Endometrial microvascular endothelial cells (primary cell): ENCODE results near the gene ABCG1. TPM values are rescaled to one million over a fixed set of nuclear protein-coding genes. Genes with fewer than 3 reads are reported as not detected.
"Not testable (repeated sequence)": the region's sequence is repeated elsewhere in the genome, so short reads cannot be mapped to it uniquely, and the experiment has no call there.

Experiments
- in situ Hi-C: cut with HindIII; loops from 2 replicates; pipeline ENCODE4 v1.10.0; 2017; ENCODE audit warnings: low sequenced_read_pairs, low pct_unique_long_range_greater_than_20kb; ENCODE audit errors: inconsistent ontology term
- total RNA-seq: library from RNA; depleted of rRNA; stranded (reverse); fragments of >200 nt; gene quantifications from one replicate; pipeline ENCODE4 v1.2.3, GENCODE V29; 2015; ENCODE audit errors: inconsistent ontology term

Gene ABCG1
- total RNA-seq, 1 donor from 2014 or later: 6.0 TPM

DNA sequence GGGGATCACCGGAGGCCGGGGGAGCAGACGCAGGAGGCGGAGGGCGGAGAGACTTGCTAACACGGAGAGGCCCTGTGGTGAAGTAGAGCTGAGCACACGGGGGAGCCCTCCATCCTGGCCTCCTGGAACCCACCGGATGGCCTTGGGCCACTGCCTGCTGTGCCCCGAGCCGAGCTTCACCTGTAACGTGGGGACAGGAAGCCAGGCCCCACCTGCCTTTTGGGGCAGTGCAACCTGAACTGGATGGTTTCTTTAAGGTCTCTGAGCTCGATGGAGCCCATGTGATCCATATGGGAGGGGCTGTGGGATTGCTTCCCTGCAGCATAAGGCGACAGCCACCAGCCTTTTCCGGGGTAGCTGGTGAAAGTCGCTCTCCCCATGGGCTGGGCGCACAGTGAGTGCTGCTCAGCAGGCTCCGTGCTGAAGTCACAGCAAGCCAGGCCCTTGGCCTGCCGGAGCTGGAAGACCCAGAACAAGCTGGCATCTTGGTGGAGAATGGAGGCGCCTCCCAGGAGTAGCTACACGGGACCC, 60.5 kb downstream of the ABCG1 start:
- in situ Hi-C loops: no loop called here

- in situ Hi-C loops: no loop called here
Measured at GRCh38 chr21:42279888-42280287, 60.9 kb downstream of the ABCG1 start.

- in situ Hi-C loops: no loop called here
Measured at GRCh38 chr21:42280356-42281180, 61.6 kb downstream of the ABCG1 start.

- in situ Hi-C loops: no loop called here
Measured at GRCh38 chr21:42281181-42281680, 62.3 kb downstream of the ABCG1 start.

DNA sequence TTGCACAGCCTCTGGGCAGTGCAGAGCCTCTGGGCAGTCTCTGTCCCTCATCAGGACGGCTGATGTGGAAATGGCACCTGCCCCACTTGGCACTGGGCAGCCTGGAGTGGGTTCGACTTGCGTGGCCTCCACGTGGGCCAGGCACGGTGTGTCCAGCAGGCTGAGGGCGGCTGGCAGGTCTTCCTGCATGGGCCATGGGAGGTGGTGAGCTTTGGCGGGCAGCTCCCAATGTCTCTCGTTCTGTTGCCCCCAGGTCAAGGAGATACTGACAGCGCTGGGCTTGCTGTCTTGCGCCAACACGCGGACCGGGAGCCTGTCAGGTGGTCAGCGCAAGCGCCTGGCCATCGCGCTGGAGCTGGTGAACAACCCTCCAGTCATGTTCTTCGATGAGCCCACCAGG, 63.1 kb downstream of the ABCG1 start:
- in situ Hi-C loops: no loop called here

DNA sequence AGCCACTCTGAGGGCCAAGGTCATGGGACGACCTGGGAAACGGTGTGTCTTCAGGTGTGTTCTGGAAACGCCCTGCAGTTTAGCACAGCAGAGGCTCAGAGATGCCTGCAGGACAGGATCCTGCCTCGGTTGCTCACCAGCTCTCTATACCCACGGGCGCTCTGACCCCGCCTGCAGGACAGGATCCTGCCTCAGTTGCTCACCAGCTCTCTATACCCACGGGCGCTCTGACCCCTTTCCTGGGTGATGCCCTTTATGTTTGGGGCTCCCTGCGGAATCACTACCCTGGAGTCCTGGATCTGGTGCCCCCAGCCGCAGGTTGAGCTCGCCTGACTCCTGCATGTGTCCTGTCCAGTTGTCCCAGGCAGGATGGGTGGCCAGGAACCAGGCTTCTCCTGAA, 63.8 kb downstream of the ABCG1 start:
- in situ Hi-C loops: no loop called here

- in situ Hi-C loops: no loop called here
Measured at GRCh38 chr21:42285569-42286245, 66.8 kb downstream of the ABCG1 start.

DNA sequence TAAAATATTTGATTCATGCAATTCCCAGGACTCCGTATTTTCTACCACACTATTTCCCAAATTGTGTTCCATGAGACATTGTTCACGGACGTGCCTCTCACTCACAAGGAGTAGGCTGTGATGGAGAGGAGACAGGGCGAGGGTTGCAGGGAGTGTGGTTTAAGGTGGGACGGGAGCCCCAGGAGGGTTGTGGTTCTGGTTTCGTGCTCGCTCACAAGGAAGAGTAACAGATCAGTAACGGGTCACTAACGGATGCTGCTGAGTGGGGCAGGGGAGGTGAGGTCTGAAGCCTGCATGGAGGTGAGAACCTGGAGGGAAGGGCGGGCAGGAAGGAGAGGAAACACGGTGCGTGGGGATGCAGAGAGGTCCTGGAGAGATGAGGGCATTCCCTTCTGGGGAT, 67.5 kb downstream of the ABCG1 start:
- in situ Hi-C loops: no loop called here

- in situ Hi-C loops: no loop called here
Measured at GRCh38 chr21:42287193-42288083, 68.5 kb downstream of the ABCG1 start.

- in situ Hi-C loops: no loop called here
Measured at GRCh38 chr21:42288962-42289361, 70.0 kb downstream of the ABCG1 start.

- in situ Hi-C loops: no loop called here
Measured at GRCh38 chr21:42289926-42290325, 71.0 kb downstream of the ABCG1 start.

DNA sequence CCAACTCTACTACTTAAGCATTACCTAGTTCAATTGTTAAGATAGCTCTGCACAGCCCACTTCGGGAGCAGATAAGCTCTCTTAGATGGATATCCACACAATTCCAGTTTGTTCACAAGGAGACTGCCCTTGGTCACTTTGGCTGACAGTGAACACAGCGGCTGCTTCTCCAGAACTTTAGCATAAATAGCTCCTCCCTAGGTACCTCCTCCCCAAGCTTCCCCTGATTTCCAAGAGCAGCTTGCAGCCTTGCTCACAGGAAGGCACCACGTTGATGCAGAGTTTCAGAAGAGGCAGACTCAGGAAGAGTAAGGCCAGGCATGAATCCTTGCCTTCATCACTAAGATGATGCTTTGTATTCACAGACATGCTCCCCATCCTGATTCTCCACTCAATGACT, 71.6 kb downstream of the ABCG1 start:
- in situ Hi-C loops: no loop called here

DNA sequence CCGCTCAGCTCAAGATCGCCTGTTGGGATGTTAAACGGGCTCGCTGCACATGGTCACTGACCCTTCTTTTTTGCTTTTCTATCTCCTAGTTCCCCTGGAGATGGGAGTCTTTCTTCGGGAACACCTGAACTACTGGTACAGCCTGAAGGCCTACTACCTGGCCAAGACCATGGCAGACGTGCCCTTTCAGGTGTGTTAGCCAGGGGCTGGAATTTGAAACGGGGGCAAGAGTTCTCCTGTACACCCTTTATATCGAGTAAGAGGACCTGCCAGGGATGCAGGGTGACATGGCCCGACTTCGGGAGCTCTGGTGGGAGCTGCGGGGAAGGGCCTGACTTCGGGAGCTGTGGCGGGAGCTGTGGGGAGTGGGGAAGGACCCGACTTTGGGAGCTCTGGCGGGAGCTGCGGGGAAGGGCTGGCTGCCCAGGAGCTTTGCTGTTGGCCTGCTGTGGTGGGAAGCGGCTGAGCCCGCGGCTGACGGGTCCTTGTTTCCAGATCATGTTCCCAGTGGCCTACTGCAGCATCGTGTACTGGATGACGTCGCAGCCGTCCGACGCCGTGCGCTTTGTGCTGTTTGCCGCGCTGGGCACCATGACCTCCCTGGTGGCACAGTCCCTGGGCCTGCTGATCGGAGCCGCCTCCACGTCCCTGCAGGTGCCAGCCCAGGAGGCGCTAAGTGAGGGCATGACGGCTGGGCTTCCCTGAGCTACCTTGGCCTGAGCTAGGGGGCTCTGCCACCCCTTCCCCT, 72.2 kb downstream of the ABCG1 start:
- in situ Hi-C loops: no loop called here

DNA sequence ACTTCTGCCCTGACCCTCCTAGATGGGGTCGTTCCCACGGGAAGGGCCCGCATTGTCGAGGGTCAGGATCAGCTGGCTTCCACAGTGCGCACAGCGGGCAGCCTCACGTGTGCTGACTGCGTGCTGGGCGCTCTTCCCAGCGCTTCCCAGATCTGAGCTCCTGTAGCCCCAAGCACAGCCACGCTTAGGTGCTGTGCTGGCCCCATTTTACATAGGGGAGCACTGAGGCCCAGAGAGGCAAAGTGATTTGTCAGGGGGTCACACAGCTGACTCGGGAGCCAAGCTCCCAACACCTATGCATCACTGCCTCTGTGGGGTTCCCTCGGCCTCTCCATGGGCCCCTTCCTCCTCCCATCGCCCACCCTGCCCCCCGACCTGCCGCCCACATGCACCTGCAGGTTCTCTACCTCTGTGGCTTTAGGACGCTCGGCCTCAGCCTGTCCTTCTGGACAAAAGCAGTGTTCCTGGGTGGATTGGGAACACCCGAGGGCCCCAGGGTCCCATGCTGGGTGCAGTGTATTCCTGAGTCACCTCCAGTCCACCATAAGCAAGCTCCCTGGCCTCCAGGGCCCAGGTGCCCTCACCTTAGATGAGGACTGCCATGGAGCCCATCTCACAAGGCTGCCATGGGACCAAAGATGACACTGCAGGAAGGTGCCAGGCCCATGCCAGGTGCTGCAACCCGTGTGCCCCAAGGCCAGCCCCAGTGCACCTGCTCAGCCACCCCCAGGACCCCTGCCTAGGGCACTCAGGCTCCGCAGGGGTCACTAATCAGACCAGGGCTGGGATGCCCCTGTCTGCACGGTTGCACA, 73.0 kb downstream of the ABCG1 start:
- in situ Hi-C loops: no loop called here

DNA sequence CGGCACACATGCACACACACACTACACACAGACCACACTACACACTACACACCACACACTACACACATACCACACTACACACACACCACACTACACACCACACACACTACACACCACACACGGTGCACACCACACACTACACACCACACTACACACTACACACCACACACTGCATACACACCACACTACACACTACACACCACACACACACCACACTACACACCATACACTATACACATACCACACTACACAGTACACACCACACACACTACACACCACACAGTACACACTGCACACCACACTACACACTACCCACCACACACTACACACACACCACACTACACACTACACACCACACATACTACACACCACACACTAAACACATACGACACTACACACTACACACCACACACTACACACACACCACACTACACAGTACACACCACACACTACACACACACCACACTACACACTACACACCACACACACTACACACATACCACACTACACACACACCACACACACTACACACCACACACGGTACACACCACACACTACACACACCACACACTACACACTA, 73.7 kb downstream of the ABCG1 start:
- in situ Hi-C loops: not testable (repeated sequence)

GRCh38 chr21:42293649-42294272, 74.8 kb downstream of the ABCG1 start:
- in situ Hi-C loops: no loop called here
